A172 (cell line): ENCODE data around the gene AFF4. TPM values are rescaled to one million over a fixed set of nuclear protein-coding genes. Genes with fewer than 3 reads are reported as not detected.

Experiments used
- DNase-seq: peaks from one replicate; pipeline ENCODE4 v3.0.0-alpha.2; 2015; ENCODE audit warnings: low spot score
- total RNA-seq: library from RNA; depleted of rRNA; stranded (reverse); fragments of >200 nt; shearing (Covaris generic); gene quantifications from 2 replicates; pipeline ENCODE4 v1.2.3, GENCODE V29; 2014

AFF4 gene
- total RNA-seq, 1 experiment from 2014 or later = 40.1 TPM

DNA sequence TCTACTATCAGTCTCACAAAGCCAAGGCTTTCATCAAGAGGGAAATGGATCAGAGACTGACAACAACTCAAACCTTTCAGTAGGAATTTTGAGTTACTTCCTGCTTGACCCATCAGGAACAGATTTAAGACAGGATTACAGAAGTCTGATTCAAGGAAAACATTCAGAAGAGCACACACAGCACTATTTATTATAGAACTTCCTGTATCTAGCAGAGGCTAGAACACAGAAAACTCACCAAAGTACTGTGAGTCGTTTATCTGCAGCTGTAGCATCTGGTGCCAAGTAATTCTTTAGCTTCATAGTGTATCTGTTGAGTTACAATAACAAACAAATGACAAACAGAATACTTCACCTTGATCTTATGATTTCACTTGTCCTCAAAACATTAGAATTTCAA, 76.2 kb downstream of the AFF4 start:
- DNase-seq = no peak

DNA sequence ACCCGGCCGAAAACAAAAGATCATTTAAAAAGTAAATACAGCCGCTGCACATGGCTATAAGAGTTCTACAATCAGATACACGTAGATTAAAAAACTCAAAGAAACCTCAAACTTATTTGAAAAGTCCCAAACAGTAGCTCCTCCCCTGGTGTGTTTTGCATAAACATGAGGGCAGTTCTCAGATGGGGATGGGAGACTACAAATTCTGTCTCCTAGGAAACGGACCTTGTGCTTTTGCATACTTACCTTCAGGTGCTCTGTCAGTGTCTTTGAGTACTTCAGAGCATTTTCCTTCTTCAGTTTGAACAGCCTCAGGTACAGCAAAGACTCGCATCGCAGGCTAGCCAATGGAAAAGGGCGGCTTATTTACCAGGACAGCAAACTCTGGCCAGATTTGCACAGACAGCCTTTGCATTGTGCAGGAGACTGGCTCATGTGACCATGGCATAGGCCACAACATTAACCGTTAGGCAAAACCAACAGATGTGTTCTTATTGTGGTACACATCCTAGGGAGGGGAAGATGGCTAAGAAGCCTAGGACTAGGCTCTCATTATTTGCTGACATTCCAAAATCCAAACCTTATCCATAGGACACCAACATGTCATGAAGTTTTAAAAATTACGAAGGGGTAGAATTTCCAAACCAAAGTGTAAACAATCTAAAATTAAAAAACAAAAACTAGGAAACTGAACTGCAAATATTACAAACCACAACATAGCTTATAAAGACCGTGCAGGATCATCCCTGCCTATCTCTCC, 77.2 kb downstream of the AFF4 start:
- DNase-seq = no peak

- no peak for DNase-seq
Measured at GRCh38 chr5:132884548-132884947, 78.9 kb downstream of the AFF4 start.

- DNase-seq = peak; percentile 72
Measured at GRCh38 chr5:132883261-132883834, 80.1 kb downstream of the AFF4 start.

DNA sequence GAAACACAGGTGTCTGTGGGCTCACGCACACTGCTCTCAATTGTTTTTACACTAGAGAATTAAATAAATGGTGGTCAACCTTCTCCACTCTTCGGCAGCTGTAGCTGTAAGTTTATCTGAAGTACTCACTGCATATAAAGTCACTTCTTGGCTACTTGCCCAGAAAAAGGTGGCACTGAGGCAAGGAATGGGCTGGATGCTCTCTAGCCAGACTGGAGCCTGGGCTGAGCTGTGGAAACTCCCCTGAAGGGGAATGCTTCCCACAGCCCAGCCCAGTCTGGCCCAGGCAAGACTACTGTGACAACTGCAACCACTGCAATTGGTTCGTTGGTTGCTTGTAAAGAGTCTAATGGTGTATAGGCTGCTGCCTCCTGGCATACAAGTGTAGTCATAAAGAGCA, 85.5 kb downstream of the AFF4 start:
- peak; percentile 33 for DNase-seq

DNA sequence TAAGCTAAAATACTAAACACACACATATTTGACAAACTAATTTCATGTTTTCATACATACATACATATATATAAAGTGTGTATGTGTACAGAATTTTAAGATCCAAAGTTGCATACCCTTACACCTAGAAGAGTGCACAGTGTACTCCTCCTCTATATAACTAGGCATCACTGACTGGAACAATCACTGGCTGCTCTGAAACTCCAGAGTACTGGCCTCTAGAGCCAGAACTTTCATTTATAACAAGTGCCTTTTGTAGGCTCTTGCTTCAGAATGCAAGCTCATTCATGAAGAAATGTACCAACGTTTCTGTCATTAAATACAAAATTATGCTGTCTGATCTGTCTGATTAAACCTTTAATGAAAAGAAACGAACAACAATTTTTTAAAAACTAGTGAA, 86.0 kb downstream of the AFF4 start:
- DNase-seq = no peak

DNA sequence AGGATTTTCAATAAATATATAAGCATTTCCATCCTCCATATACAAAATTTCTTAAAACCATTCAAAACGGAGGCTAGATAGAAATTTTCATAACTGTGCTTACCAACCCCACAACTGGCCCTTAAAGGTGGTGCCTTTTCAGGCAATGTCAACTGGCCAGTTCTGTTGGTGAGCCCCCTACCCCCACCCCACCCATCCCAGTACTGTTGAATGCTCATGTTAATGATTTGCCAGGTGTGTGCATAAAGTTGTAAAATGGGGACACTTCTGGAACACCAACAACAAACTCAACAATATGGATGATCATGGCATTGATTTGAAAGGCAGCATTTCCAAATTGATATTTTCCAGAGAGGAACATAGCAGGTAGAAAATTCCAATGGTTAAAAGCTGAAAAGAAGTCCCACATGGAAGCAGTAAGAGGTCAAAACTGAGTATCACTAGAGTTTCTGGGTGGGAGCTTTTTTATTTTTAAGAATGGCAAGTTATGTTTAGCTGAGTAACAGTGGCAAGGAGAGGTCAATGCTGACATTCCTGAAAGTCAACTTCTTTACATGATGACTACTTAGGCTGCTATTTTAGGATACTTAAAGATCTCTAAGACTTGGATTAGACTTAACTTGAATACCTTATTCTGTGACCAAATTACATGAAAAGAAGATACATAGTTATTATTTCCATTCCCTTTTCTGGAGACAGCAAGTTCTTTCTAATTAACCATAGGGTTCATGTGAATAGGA, 87.2 kb downstream of the AFF4 start:
- DNase-seq = no peak

DNA sequence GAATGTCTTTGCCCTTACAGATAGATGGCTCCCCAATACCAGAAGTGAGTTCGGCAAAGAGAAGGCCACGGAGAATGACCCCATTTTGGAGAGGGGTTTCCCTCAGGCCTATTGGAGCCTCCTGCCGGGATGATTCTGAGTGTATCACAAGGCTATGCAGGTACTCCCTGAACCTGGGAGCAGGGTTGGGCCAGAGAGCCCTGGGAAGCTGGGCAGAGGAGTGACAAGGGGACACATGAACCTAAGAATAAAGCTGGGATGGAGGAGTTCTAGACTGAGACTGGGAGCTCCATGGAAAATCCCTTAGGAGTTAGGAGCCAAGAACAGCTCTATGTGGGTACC, 89.5 kb downstream of the AFF4 start:
- no peak for DNase-seq

DNA sequence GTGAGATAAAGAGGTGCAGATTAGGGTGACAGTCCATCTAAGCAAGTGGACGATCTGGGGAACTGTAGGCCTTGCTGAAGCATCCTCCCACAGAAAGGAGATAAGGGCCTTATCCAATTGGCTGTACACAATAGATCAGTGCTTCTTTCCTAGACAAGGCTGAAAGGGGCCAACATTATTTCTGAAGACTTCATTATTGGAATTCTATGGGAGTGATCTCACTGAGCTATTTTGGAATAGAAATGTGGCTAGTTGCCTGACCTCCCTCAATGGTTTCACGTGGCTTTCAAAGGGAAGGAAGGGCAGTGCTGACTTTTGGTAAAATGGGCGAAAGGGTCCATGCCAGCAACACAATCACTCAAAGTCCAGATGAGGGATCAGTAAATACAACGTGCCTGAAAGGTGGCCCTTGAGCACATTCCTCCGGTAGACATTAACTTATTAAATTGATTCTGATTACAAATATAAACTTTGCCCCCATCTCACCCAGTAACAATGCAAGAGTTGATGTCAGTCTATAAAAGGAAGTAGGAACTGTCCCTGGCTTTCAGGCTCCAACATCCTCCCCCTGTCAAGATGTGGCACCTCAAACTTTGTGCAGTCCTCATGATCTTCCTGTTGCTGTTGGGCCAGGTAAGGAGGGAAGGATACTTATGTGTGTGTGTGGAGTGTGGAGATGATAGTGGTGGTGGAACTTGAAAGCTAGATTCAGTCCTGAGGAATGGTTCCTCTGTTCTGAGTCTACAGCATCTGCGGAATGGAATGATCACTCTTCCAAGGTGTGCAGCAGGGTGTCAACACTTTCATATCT, 90.1 kb downstream of the AFF4 start, which contains the start of gene LEAP2:
Gene LEAP2, plus strand, starts transcription at position 550 of the 811 bp plus-strand sequence. Its CDS starts 27 bp downstream, at position 577.
- no peak for DNase-seq

DNA sequence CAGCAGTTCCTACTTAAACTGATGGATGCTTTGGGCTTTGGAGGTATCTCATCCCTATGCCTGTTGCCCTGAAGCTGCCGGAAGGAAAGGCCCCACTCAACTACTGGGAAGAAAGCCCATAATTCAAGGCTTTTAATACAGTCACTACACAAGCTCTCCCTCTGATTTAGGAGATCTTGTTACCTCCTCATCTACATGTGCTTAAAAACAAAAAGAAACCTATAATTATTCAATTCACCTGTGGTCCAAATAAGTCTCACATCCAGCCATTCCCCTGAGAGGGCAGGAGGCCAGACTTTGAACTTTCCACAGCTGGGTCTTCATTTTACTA, 90.7 kb downstream of the AFF4 start:
- DNase-seq = no peak

DNA sequence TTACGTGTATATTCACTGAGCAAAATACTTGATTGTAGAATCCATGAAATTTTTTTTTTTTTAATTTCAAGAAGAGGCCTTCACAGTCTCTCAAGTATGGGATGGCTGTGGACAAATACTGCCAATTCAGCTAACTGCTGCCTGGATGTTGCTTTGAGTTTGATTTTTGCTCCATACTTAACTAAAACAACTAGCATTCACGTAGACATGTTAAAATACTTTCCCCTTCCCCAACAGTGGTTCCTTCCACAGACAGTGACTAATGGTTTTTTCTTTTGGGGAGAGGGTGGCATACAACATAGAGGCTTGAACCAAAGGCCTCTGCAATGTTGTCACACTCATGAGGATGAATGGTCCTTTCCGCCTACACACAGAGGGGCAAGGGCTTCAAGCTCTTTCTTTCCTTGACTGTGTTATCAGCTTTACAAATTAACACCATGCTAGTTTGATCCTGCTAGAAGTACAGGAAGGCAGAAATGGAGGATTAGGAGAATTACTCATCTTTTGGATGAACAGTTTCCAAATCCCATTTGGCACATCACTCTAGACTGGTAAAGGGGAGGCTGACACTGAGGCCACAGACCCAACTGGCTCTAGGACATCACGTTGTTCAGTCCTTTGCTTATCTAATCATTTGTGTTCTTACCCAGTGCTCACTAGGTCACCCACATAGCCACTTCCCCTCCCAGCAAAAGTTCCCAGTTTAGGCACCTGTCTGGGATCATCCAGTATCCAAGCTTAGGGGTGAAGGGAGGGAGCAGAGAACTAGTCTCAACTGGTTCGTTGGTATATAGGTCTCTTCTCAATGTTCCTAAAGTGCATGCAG, 91.8 kb downstream of the AFF4 start:
- DNase-seq = no peak

DNA sequence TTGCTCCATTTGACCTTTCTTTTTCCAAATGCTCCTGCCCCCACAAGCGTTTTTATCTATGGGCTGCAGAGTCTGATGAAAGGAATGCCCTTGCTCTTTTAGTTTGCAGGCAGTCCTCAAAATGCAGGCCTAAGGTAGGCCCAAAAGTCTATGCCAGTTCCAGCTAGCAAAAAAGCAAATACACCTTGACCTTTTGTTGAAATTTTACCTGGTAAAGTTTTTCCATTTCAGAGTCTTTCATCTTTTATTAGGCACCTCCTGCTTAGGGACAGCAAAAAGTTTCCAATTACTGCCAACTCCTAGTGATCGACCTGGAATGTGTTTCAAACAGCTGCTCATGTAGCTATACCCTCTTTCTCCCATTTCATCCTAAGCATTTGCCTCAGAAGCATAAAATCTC, 92.6 kb downstream of the AFF4 start:
- DNase-seq = no peak

GRCh38 chr5:132868754-132869153, 94.7 kb downstream of the AFF4 start:
- no peak for DNase-seq

GRCh38 chr5:132867046-132867451, 96.4 kb downstream of the AFF4 start:
- DNase-seq = no peak

DNA sequence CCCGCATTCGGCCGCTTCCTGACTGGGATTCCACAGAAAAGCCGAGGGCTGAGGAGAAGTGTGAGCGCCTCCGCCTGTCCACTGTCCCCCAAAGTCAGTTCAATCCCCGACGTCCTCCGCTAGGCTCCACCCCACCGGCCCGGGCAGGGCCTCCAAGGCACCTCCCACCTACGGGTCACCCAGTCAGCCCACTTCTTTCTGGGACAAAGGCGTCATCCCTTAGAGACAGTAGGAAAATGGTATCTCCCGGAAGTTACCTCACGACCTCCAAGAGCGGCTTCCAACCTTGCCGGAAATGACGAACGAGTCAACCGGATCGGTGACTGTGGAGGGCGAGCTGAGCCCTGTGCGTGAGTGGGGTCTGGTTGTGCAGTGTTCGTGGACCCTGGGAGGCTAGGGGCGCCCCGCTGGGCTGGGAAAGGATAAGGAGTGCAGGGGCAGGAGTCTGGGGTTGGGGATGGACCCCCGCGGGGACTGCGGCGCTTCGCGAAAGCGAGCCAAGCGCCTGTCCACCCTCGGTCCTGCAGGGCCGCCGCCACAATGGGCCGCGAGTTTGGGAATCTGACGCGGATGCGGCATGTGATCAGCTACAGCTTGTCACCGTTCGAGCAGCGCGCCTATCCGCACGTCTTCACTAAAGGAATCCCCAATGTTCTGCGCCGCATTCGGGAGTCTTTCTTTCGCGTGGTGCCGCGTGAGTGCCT, 96.9 kb downstream of the AFF4 start, which contains the start of the genes GDF9 and UQCRQ:
Gene GDF9, minus strand, starts transcription at position 128 of the 704 bp plus-strand sequence. CDS start 1,936 bp downstream, outside the sequence.
Gene UQCRQ, plus strand, starts transcription at position 301 of the 704 bp plus-strand sequence. Its CDS starts 240 bp downstream, at position 541.
- DNase-seq = peak; percentile 100

- no peak for DNase-seq
Measured at GRCh38 chr5:132865668-132866341, 97.6 kb downstream of the AFF4 start.

GRCh38 chr5:132860742-132861141, 102.7 kb downstream of the AFF4 start:
- no peak for DNase-seq

GRCh38 chr5:132859889-132860437, 103.5 kb downstream of the AFF4 start:
- DNase-seq = no peak

- DNase-seq = no peak
Measured at GRCh38 chr5:132856011-132856410, 107.4 kb downstream of the AFF4 start.
